Neural cell (in vitro differentiated cells): Measurements from ENCODE around the gene ZYG11A. TPM values are rescaled to one million over a fixed set of nuclear protein-coding genes. Genes with fewer than 3 reads are reported as not detected.

ENCODE experiments used
- H2AFZ ChIP-seq: fragments of 200-600, 300-800 bp; sonication (generic), shearing (Covaris generic); 2 replicates; pipeline ENCODE4 v1.6.0; 2014; ENCODE audit warnings: low read depth, mild to moderate bottlenecking, antibody characterized with exemption, low read length, moderate library complexity
- H3F3A ChIP-seq: fragments of 200-600 bp; shearing (Covaris generic); 2 replicates; pipeline ENCODE4 v1.6.1; 2016; ENCODE audit warnings: mild to moderate bottlenecking, moderate library complexity, mixed read lengths, antibody characterized with exemption, low read length; ENCODE audit not compliant: insufficient read depth, poor library complexity, severe bottlenecking
- H3K27ac ChIP-seq: fragments of 200-600, 300-800 bp; sonication (generic), shearing (Covaris generic); 2 replicates; pipeline ENCODE4 v1.5.1; 2014; ENCODE audit warnings: mild to moderate bottlenecking, low read length, moderate library complexity
- H3K27me3 ChIP-seq: fragments of 300-800, 200-600 bp; sonication (generic), shearing (Covaris generic); 2 replicates; pipeline ENCODE4 v1.6.0; 2014; ENCODE audit warnings: mild to moderate bottlenecking, low read depth, low read length, moderate library complexity; ENCODE audit not compliant: insufficient read depth
- H3K36me3 ChIP-seq: fragments of 300-800, 200-600 bp; sonication (generic), shearing (Covaris generic); 2 replicates; pipeline ENCODE4 v1.5.1; 2014; ENCODE audit warnings: mild to moderate bottlenecking, antibody characterized with exemption, low read length, moderate library complexity; ENCODE audit not compliant: insufficient read depth
- H3K4me2 ChIP-seq: fragments of 300-800, 200-600 bp; sonication (generic), shearing (Covaris generic); 2 replicates; pipeline ENCODE4 v1.6.0; 2014; ENCODE audit warnings: mild to moderate bottlenecking, low read length
- H3K4me3 ChIP-seq: fragments of 300-800, 200-600 bp; sonication (generic), shearing (Covaris generic); 2 replicates; pipeline ENCODE4 v1.5.1; 2014; ENCODE audit warnings: mild to moderate bottlenecking, low read length, moderate library complexity
- H3K79me2 ChIP-seq: fragments of 200-600 bp; shearing (Covaris generic); replicated peaks from 2 replicates; pipeline ENCODE4 v1.6.0; 2014; ENCODE audit warnings: mild to moderate bottlenecking, low read length, moderate library complexity; ENCODE audit not compliant: insufficient read depth
- H3K9ac ChIP-seq: fragments of 300-800, 200-600 bp; sonication (generic), shearing (Covaris generic); 2 replicates; pipeline ENCODE4 v1.6.1; 2016; ENCODE audit warnings: mild to moderate bottlenecking, low read length, mixed read lengths
- H3K9me2 ChIP-seq: fragments of 200-600 bp; shearing (Covaris generic); 2 replicates; pipeline ENCODE4 v1.6.1; 2016; ENCODE audit warnings: mild to moderate bottlenecking, low read length, mixed read lengths; ENCODE audit not compliant: insufficient read depth
- H3K9me3 ChIP-seq: fragments of 200-600, 300-800 bp; sonication (generic), shearing (Covaris generic); 2 replicates; pipeline ENCODE4 v1.6.1; 2016; ENCODE audit warnings: mild to moderate bottlenecking, mixed run types, low read length, moderate library complexity, mixed read lengths
- H4K20me1 ChIP-seq: fragments of 200-600 bp; shearing (Covaris generic); 2 replicates; pipeline ENCODE4 v1.6.1; 2016; ENCODE audit warnings: mild to moderate bottlenecking, mixed run types; ENCODE audit not compliant: insufficient read depth
- EP300 ChIP-seq: fragments of 450-650 bp; conservative IDR thresholded peaks from 2 replicates; pipeline ENCODE4 v1.6.1; 2014; ENCODE audit warnings: antibody characterized with exemption, mild to moderate bottlenecking, moderate library complexity; ENCODE audit not compliant: poor library complexity, severe bottlenecking
- EZH2 ChIP-seq: fragments of 200-600, 300-800 bp; shearing (Covaris generic), sonication (generic); IDR thresholded peaks from 2 replicates; pipeline ENCODE4 v1.6.1; 2014; ENCODE audit warnings: antibody characterized with exemption, low read length, borderline replicate concordance, mild to moderate bottlenecking; ENCODE audit not compliant: insufficient read depth, poor library complexity, severe bottlenecking
- MXI1 ChIP-seq: fragments of 450-650 bp; conservative IDR thresholded peaks from 2 replicates; pipeline ENCODE4 v1.6.1; 2014; ENCODE audit warnings: antibody characterized with exemption, mild to moderate bottlenecking; ENCODE audit not compliant: poor library complexity, severe bottlenecking
- POLR2AphosphoS5 ChIP-seq: IDR thresholded peaks from 2 replicates; pipeline ENCODE4 v1.6.1; 2012
- RAD21 ChIP-seq: fragments of 450-650 bp; conservative IDR thresholded peaks from 2 replicates; pipeline ENCODE4 v1.6.1; 2014; ENCODE audit warnings: antibody characterized with exemption, mild to moderate bottlenecking, moderate library complexity
- SMC3 ChIP-seq: fragments of 450-650 bp; conservative IDR thresholded peaks from 2 replicates; pipeline ENCODE4 v1.6.1; 2014; ENCODE audit warnings: antibody characterized with exemption, mild to moderate bottlenecking, moderate library complexity; ENCODE audit not compliant: poor library complexity
- TAF1 ChIP-seq: IDR thresholded peaks from 2 replicates; pipeline ENCODE4 v1.6.1; 2012; ENCODE audit warnings: low read depth
- polyA plus RNA-seq: library from polyadenylated mRNA; depleted of rRNA; stranded (reverse); fragments of >200 nt; gene quantifications from 2 replicates; pipeline ENCODE4 v1.2.3, GENCODE V29; 2014
- TF ChIP-seq, protein P1 (sequence below): fragments of 450-650 bp; IDR thresholded peaks from 2 replicates; pipeline ENCODE4 v1.5.1; 2014; ENCODE audit warnings: antibody characterized with exemption, mild to moderate bottlenecking, moderate library complexity; ENCODE audit not compliant: poor library complexity, severe bottlenecking
- TF ChIP-seq, protein P2 (sequence below): IDR thresholded peaks from 2 replicates; pipeline ENCODE4 v1.6.1; 2012; ENCODE audit warnings: borderline replicate concordance

Gene ZYG11A
- polyA plus RNA-seq, 1 donor from 2014 or later: 0.40 TPM

DNA sequence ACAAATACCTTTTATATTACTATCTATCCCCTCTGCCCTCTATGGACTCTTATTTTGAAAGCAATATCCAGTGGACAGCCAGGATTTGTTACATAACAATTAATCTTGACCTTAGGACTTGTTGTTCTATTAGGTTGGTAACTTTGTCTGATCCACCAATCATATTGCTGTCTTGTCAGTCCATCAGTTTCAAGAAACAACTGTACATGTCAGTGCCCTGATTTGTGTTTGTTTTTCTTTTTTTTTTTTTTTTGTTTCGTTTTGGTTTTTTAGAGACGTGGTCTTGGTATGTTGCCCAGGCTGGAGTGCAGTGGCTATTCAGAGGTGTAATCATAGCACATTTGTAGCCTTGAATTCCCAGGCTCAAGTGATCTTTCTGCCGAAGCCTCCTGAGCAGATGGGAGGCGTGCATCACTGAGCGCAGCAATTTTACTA lies 83.0 kb downstream of the ZYG11A start:
- TF ChIP-seq EZH2 (no peak), MXI1 (no peak), EP300 (no peak), POLR2AphosphoS5 (no peak), SMC3 (no peak), TAF1 (no peak)
- TF ChIP-seq, protein P1, sequence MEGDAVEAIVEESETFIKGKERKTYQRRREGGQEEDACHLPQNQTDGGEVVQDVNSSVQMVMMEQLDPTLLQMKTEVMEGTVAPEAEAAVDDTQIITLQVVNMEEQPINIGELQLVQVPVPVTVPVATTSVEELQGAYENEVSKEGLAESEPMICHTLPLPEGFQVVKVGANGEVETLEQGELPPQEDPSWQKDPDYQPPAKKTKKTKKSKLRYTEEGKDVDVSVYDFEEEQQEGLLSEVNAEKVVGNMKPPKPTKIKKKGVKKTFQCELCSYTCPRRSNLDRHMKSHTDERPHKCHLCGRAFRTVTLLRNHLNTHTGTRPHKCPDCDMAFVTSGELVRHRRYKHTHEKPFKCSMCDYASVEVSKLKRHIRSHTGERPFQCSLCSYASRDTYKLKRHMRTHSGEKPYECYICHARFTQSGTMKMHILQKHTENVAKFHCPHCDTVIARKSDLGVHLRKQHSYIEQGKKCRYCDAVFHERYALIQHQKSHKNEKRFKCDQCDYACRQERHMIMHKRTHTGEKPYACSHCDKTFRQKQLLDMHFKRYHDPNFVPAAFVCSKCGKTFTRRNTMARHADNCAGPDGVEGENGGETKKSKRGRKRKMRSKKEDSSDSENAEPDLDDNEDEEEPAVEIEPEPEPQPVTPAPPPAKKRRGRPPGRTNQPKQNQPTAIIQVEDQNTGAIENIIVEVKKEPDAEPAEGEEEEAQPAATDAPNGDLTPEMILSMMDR: no peak
- peaks cover 50% of the 10 kb centered on the region for H3K27me3 ChIP-seq
- no peak overlapping the region for H3K4me3 ChIP-seq
- H3K4me2 ChIP-seq: no peak overlapping the region
- H3K9me2 ChIP-seq: no peaks in the 10 kb centered on the region
- no peak overlapping the region for H3K27ac ChIP-seq
- peaks cover 5% of the 10 kb centered on the region for H3K9me3 ChIP-seq
- no peaks in the 10 kb centered on the region for H3F3A ChIP-seq
- H3K9ac ChIP-seq: no peak overlapping the region
- no peaks in the 10 kb centered on the region for H3K79me2 ChIP-seq
- no peak overlapping the region for H2AFZ ChIP-seq
- H3K36me3 ChIP-seq: no peaks in the 10 kb centered on the region
- H4K20me1 ChIP-seq: no peaks in the 10 kb centered on the region

DNA sequence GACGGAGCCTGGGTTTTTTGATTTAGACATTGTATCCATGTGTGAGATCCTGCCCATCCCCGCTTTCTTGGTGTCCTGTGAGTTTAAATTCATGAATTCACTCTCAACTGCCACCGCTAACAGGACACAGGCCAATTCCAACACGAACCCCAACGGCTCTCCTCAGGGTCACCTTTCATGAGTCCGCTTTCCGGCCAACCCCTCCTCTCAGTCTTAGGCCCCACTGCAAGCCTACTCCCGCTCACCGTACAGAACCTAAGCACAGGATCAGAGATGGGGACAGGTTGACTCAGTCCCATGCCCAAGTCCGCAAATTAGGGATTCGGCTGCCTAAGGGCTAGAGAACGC lies 84.3 kb downstream of the ZYG11A start:
- no peaks in the 10 kb centered on the region for H3K36me3 ChIP-seq
- no peak overlapping the region for H3K27ac ChIP-seq
- peak overlapping the region; percentile 71 for H3K9ac ChIP-seq

More for the DNA sequence above, 84.3 kb downstream of the ZYG11A start:
- H3K9me2 ChIP-seq: no peaks in the 10 kb centered on the region
- no peaks in the 10 kb centered on the region for H3K79me2 ChIP-seq
- peaks cover 5% of the 10 kb centered on the region for H3K9me3 ChIP-seq
- H3K27me3 ChIP-seq: peaks cover 37% of the 10 kb centered on the region
- peak overlapping the region; percentile 73 for H3K4me3 ChIP-seq
- TF ChIP-seq RAD21: no peak
- TF ChIP-seq MXI1: no peak
- TF ChIP-seq, protein P1: no peak
- TF ChIP-seq EP300: no peak
- TF ChIP-seq, protein P2, sequence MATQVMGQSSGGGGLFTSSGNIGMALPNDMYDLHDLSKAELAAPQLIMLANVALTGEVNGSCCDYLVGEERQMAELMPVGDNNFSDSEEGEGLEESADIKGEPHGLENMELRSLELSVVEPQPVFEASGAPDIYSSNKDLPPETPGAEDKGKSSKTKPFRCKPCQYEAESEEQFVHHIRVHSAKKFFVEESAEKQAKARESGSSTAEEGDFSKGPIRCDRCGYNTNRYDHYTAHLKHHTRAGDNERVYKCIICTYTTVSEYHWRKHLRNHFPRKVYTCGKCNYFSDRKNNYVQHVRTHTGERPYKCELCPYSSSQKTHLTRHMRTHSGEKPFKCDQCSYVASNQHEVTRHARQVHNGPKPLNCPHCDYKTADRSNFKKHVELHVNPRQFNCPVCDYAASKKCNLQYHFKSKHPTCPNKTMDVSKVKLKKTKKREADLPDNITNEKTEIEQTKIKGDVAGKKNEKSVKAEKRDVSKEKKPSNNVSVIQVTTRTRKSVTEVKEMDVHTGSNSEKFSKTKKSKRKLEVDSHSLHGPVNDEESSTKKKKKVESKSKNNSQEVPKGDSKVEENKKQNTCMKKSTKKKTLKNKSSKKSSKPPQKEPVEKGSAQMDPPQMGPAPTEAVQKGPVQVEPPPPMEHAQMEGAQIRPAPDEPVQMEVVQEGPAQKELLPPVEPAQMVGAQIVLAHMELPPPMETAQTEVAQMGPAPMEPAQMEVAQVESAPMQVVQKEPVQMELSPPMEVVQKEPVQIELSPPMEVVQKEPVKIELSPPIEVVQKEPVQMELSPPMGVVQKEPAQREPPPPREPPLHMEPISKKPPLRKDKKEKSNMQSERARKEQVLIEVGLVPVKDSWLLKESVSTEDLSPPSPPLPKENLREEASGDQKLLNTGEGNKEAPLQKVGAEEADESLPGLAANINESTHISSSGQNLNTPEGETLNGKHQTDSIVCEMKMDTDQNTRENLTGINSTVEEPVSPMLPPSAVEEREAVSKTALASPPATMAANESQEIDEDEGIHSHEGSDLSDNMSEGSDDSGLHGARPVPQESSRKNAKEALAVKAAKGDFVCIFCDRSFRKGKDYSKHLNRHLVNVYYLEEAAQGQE: no peak
- TF ChIP-seq SMC3: no peak
- no peak for TF ChIP-seq EZH2
- no peak for TF ChIP-seq TAF1
- TF ChIP-seq POLR2AphosphoS5: no peak
- peak overlapping the region; percentile 68 for H3K4me2 ChIP-seq
- H3F3A ChIP-seq: no peaks in the 10 kb centered on the region
- no peaks in the 10 kb centered on the region for H4K20me1 ChIP-seq
- H2AFZ ChIP-seq: peak overlapping the region; percentile 65
